Inflammatory macrophage (primary cell): Measurements from ENCODE around the gene AKAP12.
"Not testable (repeated sequence)": the region's sequence is repeated elsewhere in the genome, so short reads cannot be mapped to it uniquely, and the experiment has no call there.

Source experiments
- DNase-seq, 2 donors: peaks; one replicate each; pipeline ENCODE4 v3.0.0-alpha.2; 2020 to 2022

AKAP12 gene

GRCh38 chr6:151313066-151313491 is 73.3 kb downstream of the AKAP12 start:
- no peak for DNase-seq

DNA sequence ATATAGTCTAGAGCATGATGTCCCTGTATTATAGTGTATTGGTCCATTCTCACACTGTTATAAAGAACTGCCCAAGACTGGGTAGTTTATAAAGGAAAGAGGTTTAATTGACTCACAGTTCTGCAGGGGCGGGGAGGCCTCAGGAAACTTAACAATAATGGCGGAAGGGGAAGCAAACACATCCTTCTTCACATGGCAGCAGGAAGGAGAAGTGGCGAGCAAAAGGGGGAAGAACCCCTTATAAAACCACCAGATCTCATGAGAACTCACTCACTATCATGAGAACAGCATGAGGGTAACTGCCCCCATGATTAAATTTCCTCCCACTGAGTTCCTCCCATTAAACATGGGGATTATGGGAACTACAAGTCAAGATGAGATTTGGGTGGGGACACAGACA is 75.9 kb downstream of the AKAP12 start:
- peak; percentile 24 to 50 for DNase-seq

- DNase-seq = no peak
These were observed 77.6 kb downstream of the AKAP12 start for GRCh38 chr6:151317103-151317994.

DNA sequence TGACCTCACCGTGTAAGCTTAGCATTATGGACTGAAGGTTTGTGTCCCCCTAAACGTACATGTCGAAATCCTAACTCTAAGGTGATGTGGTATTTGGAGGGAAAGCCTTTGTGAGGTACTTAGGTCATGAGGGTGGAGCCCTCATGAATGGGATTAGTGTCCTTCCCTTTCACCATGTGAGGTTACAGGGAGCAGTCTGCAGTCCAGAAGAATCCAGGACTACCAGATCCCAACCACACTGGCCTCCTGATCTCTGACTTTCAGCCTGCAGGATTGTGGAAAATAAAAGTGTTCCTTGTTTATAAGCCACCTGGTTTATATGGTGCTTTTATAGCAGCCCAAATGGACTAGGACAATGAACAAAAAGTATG is 78.2 kb downstream of the AKAP12 start:
- DNase-seq = no peak

DNA sequence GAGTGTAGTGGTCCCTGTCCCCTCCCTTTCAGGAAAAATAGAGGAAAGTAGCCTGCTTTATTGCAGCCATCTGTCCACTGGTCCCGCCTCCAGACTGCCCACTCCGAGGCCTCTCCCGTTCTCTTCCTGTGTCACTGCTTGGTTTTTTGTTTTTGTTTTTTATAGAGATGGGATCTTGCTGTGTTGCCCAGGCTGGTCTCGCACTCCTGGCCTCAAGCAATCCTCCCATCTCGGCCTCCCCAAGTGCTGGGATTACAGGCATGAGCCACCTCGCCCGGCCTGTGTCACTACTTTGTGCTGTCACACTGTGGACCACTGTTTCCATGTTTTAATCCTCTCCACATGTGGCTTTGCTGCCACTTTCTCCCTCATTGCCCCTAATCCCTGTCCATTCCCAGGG is 80.4 kb downstream of the AKAP12 start:
- DNase-seq = no peak

- no peak for DNase-seq
These were observed 81.7 kb downstream of the AKAP12 start for GRCh38 chr6:151321438-151321837.

GRCh38 chr6:151322570-151322969 is 82.8 kb downstream of the AKAP12 start:
- no peak for DNase-seq

- DNase-seq = peak; percentile 66 to 69
These were observed 84.2 kb downstream of the AKAP12 start for GRCh38 chr6:151323791-151324487.

GRCh38 chr6:151324488-151324825 is 84.7 kb downstream of the AKAP12 start:
- DNase-seq = no peak

DNA sequence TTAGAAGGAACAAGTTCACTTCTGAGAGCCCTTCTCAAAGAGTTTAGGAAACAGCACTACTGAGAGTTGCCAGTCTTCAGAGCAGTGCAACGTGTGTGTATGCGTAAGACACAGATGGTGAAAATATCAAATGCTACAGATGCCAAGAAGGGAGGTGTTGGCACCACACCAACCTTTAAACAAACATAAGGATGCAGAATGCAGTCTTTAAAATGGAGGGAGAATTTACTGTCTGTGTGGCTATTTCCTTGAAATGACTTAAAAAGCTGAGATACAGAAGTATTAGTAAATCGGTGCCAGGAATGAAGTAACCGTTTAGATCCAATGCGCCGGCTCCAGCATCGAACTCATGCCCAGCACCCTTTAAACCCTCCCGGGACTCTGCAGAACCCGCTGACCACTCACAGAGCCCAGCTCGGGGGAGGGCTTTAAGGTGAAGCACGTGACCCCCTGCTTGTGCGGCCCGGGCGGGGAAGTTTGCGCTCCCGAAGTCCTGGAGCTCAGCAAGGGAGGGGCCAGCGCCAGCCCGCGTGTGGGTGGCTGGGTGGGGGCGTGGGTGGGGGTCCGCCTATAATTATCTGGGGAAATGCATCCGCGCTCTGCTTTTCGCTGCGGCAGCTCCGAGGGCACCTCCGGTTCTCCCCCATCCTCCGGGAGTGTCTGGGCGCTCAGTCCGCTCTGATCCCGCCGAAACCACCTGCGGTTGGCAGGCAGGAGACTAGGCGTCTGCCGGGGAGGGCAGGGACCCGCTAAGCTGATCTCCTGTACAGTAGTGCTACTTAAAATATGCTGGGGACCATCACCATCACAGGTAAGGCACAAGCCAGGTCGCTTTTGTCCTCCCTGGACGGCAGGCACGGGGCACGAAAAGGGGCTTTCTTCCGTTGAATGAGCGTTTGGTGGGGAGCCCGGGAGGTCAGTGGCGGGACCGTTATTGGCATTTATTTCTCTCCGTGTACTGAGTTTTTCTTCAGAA is 85.6 kb downstream of the AKAP12 start:
- peak; percentile 13 to 18 for DNase-seq

GRCh38 chr6:151326116-151326825 is 86.5 kb downstream of the AKAP12 start:
- no peak for DNase-seq

- no peak for DNase-seq
These were observed 87.3 kb downstream of the AKAP12 start for GRCh38 chr6:151327101-151327500.

- no peak for DNase-seq
These were observed 90.4 kb downstream of the AKAP12 start for GRCh38 chr6:151330130-151330696.

- DNase-seq = no peak
These were observed 96.2 kb downstream of the AKAP12 start for GRCh38 chr6:151335930-151336329.

DNA sequence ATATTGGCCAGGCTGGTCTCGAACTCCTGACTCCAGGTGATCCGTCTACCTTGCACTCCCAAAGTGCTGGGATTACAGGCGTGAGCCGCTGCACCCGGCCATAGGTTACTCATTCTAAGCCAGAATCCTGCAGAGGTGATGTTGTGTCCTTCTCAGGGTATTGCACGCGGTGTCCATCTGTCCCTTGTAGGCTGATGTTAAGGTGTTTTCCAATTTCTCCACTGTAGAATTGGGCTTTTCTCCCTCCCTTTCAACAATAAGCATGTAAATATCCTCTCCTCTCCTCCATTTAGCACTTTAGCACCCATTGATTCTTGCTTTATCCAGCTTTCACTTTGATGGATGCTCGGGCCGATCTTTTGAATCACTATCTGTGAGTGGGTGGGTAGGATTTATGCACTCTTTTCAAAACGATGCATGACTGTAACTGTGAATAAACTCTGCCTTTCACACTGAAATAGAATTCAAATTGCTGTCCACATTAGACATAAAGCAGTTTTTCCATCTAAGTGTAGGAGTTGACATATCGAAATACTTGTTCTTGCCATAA is 99.0 kb downstream of the AKAP12 start:
- no peak for DNase-seq

- DNase-seq = no peak
These were observed 99.6 kb downstream of the AKAP12 start for GRCh38 chr6:151339369-151339768.

- DNase-seq = no peak
These were observed 100.6 kb downstream of the AKAP12 start for GRCh38 chr6:151340219-151340978.

DNA sequence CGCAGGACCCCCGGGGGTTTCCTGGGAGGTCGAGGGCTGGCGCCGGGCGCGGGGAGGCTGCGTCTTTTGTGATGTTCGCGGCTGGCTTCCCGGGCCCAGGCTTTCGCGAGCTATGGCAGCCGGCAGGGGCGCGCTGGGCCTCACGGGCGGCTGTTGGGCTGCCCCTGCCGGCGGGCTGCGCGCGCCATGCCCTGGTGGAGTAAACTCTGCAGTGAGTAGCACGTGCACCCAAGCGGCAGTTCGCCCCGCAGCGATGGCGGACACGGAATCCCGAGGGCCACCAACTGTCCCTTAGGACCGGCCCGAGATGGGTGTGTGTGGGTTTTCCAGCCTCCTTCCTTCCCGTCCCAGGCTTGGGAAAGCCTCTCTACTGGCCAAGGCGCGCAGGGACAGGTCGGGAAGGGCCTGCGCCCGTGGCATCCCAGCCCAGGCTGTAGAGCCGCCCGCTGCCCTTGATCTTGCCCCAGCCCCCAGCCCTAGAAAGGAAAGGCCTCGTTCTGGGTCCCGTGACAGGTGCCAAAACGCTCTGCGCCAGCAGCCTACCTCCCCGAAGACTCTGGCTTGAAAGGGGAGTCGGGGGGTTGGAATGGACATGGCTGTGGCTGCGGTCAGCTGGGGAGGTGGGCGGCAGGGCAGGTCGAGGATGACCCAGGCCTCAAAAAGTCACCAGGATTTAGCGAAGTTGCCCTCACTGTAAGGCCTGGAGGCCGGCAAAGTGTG is 101.9 kb downstream of the AKAP12 start:
- no peak for DNase-seq

DNA sequence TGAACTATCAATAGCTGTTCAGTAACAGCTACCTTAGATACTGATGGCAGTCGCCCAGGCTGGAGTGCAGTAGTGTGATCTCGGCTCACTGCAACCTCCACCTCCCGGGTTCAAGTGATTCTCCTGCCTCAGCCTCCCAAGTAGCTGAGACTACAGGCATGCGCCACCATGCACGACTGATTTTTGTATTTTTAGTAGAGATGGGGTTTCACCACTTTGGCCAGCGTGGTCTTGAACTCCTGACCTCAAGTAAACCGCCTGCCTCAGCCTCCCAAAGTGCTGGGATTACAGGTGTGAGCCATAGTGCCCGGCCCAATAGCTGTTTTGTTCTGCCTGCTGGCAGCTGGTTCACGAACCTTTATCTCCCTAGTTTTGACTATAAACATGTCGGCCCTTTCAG is 103.0 kb downstream of the AKAP12 start:
- not testable (repeated sequence) for DNase-seq

- DNase-seq = no peak
These were observed 110.0 kb downstream of the AKAP12 start for GRCh38 chr6:151349651-151350270.
